GM10248 (cell line): ENCODE data around the gene PCBP4.
A peak's percentile ranks its signal among the peaks of the same experiment; 100 is the strongest.
"Not testable (repeated sequence)": the region's sequence is repeated elsewhere in the genome, so short reads cannot be mapped to it uniquely, and the experiment has no call there.

Experiments
- CTCF ChIA-PET: fragments of 300-600 bp; sonication (Branson Sonifier 250); formaldehyde crosslinking; extraction: SDS; loops from one replicate; lab custom pipeline; 2021; ENCODE audit warnings: antibody characterized with exemption; lab: Yijun Ruan, JAX
- POLR2A ChIA-PET: fragments of 350-650 bp; sonication (Branson Sonifier 250); formaldehyde crosslinking; extraction: SDS; loops from one replicate; lab custom pipeline; 2020; ENCODE audit warnings: antibody characterized with exemption; lab: Yijun Ruan, JAX
- DNase-seq: peaks from one replicate; pipeline ENCODE4 v3.0.0; 2012; ENCODE audit errors: extremely low spot score
- TF ChIP-seq, protein P1 (sequence below): IDR thresholded peaks from 2 replicates; pipeline ENCODE4 v1.5.1; 2012; ENCODE audit warnings: mild to moderate bottlenecking, low read depth; ENCODE audit errors: extremely low read depth, missing control alignments, control extremely low read depth

The PCBP4 gene

DNA sequence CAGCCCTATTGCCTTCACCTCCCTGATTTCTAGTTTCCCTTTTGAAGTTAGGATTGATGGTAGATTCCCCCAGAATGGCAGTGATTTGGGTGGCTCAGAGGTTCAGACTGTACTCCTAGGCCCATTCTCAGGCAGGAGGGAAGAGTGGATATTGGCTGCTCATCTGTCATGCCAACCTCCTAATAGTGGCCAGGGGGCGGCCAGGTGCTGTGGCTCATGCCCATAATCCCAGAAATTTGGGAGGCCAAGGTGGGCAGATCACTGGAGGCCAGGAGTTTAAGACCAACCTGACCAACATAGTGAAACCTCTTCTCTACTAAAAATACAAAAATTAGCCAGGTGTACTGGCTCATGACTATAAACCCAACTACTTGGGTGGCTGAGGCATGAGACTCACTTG is 36.8 kb downstream of the PCBP4 start:
- TF ChIP-seq, protein P1, sequence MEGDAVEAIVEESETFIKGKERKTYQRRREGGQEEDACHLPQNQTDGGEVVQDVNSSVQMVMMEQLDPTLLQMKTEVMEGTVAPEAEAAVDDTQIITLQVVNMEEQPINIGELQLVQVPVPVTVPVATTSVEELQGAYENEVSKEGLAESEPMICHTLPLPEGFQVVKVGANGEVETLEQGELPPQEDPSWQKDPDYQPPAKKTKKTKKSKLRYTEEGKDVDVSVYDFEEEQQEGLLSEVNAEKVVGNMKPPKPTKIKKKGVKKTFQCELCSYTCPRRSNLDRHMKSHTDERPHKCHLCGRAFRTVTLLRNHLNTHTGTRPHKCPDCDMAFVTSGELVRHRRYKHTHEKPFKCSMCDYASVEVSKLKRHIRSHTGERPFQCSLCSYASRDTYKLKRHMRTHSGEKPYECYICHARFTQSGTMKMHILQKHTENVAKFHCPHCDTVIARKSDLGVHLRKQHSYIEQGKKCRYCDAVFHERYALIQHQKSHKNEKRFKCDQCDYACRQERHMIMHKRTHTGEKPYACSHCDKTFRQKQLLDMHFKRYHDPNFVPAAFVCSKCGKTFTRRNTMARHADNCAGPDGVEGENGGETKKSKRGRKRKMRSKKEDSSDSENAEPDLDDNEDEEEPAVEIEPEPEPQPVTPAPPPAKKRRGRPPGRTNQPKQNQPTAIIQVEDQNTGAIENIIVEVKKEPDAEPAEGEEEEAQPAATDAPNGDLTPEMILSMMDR: no peak
- no peak for DNase-seq
- ChIA-PET CTCF (interaction anchor here (1.0 to 1.8 kb wide), 2 partner anchors 11 to 18 kb away, joined by 3 to 4 read pairs; partner anchors contain the start of gene RRP9), POLR2A (no interaction called here)

DNA sequence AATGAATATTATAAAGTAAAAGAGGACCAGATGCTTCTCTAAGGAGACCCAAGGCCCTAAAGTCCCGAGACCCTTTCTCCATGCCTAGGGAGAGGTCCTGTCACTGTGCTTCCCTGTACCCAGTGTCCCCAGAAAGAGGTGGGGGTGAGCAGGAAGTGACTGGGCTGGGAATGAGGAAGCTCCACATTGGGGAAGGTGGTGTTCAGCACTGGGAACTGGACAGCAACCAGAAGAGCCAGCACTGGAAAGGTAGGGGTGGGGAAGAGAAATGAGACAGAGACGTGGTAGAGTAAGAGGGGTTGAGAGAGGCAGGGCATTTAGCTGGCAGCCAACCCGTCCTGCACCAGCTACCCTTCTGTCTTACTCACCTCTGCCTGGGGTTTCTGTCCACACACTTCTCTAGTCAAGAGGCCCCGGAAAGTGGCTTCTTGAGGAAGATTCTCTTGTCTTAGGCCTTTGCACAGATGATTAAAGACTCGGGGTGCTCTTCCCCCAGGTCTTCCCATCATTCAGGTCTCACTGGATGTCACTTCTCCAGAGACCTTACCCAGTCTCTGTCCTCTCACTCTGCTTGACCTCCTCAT is 37.7 kb downstream of the PCBP4 start:
- ChIA-PET POLR2A (interaction anchor here (0.6 kb wide), 1 partner anchor 17 kb away, joined by 3 read pairs; no protein-coding TSS in a partner anchor), CTCF (interaction anchor here (1.8 kb wide), 1 partner anchor 12 kb away, joined by 4 read pairs; the partner anchor contains the start of gene RRP9)
- TF ChIP-seq, protein P1: no peak
- DNase-seq: peak; percentile 20

DNA sequence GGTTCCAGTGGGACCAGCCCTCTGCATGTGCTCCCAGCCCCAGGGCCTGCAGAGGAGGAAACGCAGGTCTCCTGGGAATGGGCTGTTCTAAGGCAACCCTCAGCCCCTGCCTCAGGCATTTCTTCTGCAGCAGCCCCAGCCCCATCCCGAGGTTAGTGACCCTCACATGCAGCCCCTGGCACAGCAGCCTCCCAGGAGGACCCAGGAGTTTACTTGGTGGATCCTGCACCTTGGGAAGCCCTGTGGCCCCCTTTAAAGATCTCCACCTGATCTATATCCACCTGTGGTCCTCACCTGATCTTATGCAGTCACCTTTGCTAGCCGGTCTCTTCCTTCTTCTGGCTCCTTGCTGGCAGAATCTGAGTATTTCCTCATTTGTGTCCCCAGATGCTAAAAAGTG is 38.3 kb downstream of the PCBP4 start:
- ChIA-PET CTCF (interaction anchor here (1.8 kb wide), 1 partner anchor 13 kb away, joined by 4 read pairs; the partner anchor contains the start of gene RRP9), POLR2A (interaction anchor here (0.6 kb wide), 1 partner anchor 17 kb away, joined by 3 read pairs; no protein-coding TSS in a partner anchor)

DNA sequence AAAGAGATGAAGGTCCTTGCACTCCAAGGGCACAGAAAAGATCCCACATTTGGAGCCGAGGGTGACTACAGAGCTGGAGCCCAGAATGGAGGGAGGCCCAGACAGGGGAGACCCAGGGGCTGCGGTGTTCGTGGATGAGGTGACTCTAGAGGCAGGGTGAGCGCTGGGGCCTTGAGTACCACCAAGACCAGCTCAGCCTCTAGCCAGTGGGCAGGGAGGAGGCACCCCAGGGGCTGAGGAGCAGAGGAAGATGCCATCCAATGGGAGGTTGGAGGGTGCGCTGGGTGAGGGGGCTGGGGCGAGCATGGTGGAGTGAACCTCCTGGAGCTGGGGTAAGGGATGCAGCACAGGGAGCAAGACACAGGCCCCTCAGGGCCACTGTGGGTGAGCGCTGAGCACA is 38.8 kb downstream of the PCBP4 start:
- DNase-seq: no peak
- TF ChIP-seq, protein P1: no peak
- CTCF ChIA-PET: interaction anchor here (2.1 kb wide), 1 partner anchor 14 kb away, joined by 6 read pairs; the partner anchor contains the start of genes PARP3 and RRP9
- POLR2A ChIA-PET: no interaction called here

More for the DNA sequence above, 38.3 kb downstream of the PCBP4 start:
- DNase-seq: not testable (repeated sequence)

DNA sequence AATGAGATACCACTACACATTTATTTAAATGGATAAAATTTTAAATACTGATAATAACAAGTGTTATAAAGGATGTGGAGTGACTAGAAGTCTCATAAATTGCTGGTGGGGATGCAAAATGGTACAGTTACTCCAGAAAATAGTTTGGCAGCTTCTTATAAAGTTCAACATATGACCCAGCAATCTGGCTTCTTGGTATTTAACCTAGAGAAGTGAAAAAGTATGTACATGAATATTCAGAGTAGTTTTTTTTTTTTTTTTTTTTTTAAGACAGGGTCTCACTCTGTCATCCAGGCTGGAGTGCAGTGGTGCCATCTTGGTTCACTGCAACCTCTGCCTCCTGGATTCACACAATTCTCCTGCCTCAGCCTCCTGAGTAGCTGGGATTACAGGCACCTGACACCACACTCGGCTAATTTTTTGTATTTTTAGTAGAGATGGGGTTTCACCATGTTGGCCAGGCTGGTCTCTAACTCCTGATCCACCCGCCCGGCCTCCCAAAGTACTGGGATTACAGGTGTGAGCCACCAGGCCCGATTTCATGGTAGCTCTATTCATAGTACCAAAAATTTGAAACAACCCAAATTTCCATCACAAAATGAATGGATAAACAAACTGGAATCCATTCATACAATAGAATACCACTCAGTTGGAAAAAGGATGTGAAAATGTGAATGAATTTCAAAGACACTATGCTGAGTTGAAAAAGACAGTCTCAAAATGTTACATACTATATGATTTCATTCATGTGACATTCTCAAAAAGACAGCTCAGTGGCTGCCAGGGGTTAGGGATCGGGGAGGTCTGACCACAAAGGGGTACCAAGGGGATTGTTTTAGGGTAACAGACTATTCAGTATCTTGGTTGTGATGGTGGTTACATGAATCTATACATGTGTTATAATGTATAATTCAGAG is 39.9 kb downstream of the PCBP4 start:
- CTCF ChIA-PET: interaction anchor here (2.1 kb wide), 1 partner anchor 15 kb away, joined by 6 read pairs; the partner anchor contains the start of genes PARP3 and RRP9
- DNase-seq: no peak
- TF ChIP-seq, protein P1: no peak
- POLR2A ChIA-PET: no interaction called here

DNA sequence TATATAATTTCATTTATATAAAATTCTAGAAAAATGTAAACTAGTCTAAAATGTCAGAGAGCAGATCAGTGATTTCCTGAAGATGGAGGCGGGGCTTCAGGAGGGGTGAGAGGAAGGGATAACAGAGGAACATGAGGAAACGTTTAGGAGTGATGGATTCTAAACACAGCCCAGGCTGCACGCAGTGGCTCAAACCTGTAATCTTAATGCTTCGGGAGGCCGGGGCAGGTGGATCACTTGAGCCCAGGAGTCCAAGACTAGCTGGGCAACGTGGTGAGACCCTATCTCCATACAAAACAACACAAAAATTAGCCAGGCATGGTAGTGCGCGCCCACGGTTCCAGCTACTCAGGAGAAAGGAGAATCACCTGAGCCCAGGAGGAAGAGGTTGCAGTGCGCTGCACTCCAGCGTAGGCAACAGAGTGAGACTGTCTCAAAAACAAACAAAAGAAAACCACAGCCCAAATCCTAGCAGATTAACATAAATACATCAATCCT is 46.1 kb downstream of the PCBP4 start:
- ChIA-PET POLR2A (interaction anchor here (0.5 to 0.7 kb wide), 2 partner anchors 15 to 972 kb away, joined by 3 to 5 read pairs; no protein-coding TSS in a partner anchor), CTCF (interaction anchor here (1.4 kb wide), 1 partner anchor 20 kb away, joined by 5 read pairs; the partner anchor contains the start of gene RRP9)
- TF ChIP-seq, protein P1: no peak
- DNase-seq: no peak
